Neural cell (in vitro differentiated cells): ENCODE data around the gene ING5. TPM values are rescaled to one million over a fixed set of nuclear protein-coding genes. Genes with fewer than 3 reads are reported as not detected.

Source experiments
- H2AFZ ChIP-seq: fragments of 200-600, 300-800 bp; sonication (generic), shearing (Covaris generic); 2 replicates; pipeline ENCODE4 v1.6.0; 2014; ENCODE audit warnings: low read depth, mild to moderate bottlenecking, antibody characterized with exemption, low read length, moderate library complexity
- H3F3A ChIP-seq: fragments of 200-600 bp; shearing (Covaris generic); 2 replicates; pipeline ENCODE4 v1.6.1; 2016; ENCODE audit warnings: mild to moderate bottlenecking, moderate library complexity, mixed read lengths, antibody characterized with exemption, low read length; ENCODE audit not compliant: insufficient read depth, poor library complexity, severe bottlenecking
- H3K27ac ChIP-seq: fragments of 200-600, 300-800 bp; sonication (generic), shearing (Covaris generic); 2 replicates; pipeline ENCODE4 v1.5.1; 2014; ENCODE audit warnings: mild to moderate bottlenecking, low read length, moderate library complexity
- H3K27me3 ChIP-seq: fragments of 300-800, 200-600 bp; sonication (generic), shearing (Covaris generic); 2 replicates; pipeline ENCODE4 v1.6.0; 2014; ENCODE audit warnings: mild to moderate bottlenecking, low read depth, low read length, moderate library complexity; ENCODE audit not compliant: insufficient read depth
- H3K36me3 ChIP-seq: fragments of 300-800, 200-600 bp; sonication (generic), shearing (Covaris generic); 2 replicates; pipeline ENCODE4 v1.5.1; 2014; ENCODE audit warnings: mild to moderate bottlenecking, antibody characterized with exemption, low read length, moderate library complexity; ENCODE audit not compliant: insufficient read depth
- H3K4me2 ChIP-seq: fragments of 300-800, 200-600 bp; sonication (generic), shearing (Covaris generic); 2 replicates; pipeline ENCODE4 v1.6.0; 2014; ENCODE audit warnings: mild to moderate bottlenecking, low read length
- H3K4me3 ChIP-seq: fragments of 300-800, 200-600 bp; sonication (generic), shearing (Covaris generic); 2 replicates; pipeline ENCODE4 v1.5.1; 2014; ENCODE audit warnings: mild to moderate bottlenecking, low read length, moderate library complexity
- H3K79me2 ChIP-seq: fragments of 200-600 bp; shearing (Covaris generic); replicated peaks from 2 replicates; pipeline ENCODE4 v1.6.0; 2014; ENCODE audit warnings: mild to moderate bottlenecking, low read length, moderate library complexity; ENCODE audit not compliant: insufficient read depth
- H3K9ac ChIP-seq: fragments of 300-800, 200-600 bp; sonication (generic), shearing (Covaris generic); 2 replicates; pipeline ENCODE4 v1.6.1; 2016; ENCODE audit warnings: mild to moderate bottlenecking, low read length, mixed read lengths
- H3K9me2 ChIP-seq: fragments of 200-600 bp; shearing (Covaris generic); 2 replicates; pipeline ENCODE4 v1.6.1; 2016; ENCODE audit warnings: mild to moderate bottlenecking, low read length, mixed read lengths; ENCODE audit not compliant: insufficient read depth
- H3K9me3 ChIP-seq: fragments of 200-600, 300-800 bp; sonication (generic), shearing (Covaris generic); 2 replicates; pipeline ENCODE4 v1.6.1; 2016; ENCODE audit warnings: mild to moderate bottlenecking, mixed run types, low read length, moderate library complexity, mixed read lengths
- H4K20me1 ChIP-seq: fragments of 200-600 bp; shearing (Covaris generic); 2 replicates; pipeline ENCODE4 v1.6.1; 2016; ENCODE audit warnings: mild to moderate bottlenecking, mixed run types; ENCODE audit not compliant: insufficient read depth
- EP300 ChIP-seq: fragments of 450-650 bp; conservative IDR thresholded peaks from 2 replicates; pipeline ENCODE4 v1.6.1; 2014; ENCODE audit warnings: antibody characterized with exemption, mild to moderate bottlenecking, moderate library complexity; ENCODE audit not compliant: poor library complexity, severe bottlenecking
- EZH2 ChIP-seq: fragments of 200-600, 300-800 bp; shearing (Covaris generic), sonication (generic); IDR thresholded peaks from 2 replicates; pipeline ENCODE4 v1.6.1; 2014; ENCODE audit warnings: antibody characterized with exemption, low read length, borderline replicate concordance, mild to moderate bottlenecking; ENCODE audit not compliant: insufficient read depth, poor library complexity, severe bottlenecking
- MXI1 ChIP-seq: fragments of 450-650 bp; conservative IDR thresholded peaks from 2 replicates; pipeline ENCODE4 v1.6.1; 2014; ENCODE audit warnings: antibody characterized with exemption, mild to moderate bottlenecking; ENCODE audit not compliant: poor library complexity, severe bottlenecking
- POLR2AphosphoS5 ChIP-seq: IDR thresholded peaks from 2 replicates; pipeline ENCODE4 v1.6.1; 2012
- RAD21 ChIP-seq: fragments of 450-650 bp; conservative IDR thresholded peaks from 2 replicates; pipeline ENCODE4 v1.6.1; 2014; ENCODE audit warnings: antibody characterized with exemption, mild to moderate bottlenecking, moderate library complexity
- SMC3 ChIP-seq: fragments of 450-650 bp; conservative IDR thresholded peaks from 2 replicates; pipeline ENCODE4 v1.6.1; 2014; ENCODE audit warnings: antibody characterized with exemption, mild to moderate bottlenecking, moderate library complexity; ENCODE audit not compliant: poor library complexity
- TAF1 ChIP-seq: IDR thresholded peaks from 2 replicates; pipeline ENCODE4 v1.6.1; 2012; ENCODE audit warnings: low read depth
- polyA plus RNA-seq: library from polyadenylated mRNA; depleted of rRNA; stranded (reverse); fragments of >200 nt; gene quantifications from 2 replicates; pipeline ENCODE4 v1.2.3, GENCODE V29; 2014
- TF ChIP-seq, protein P1 (sequence below): fragments of 450-650 bp; IDR thresholded peaks from 2 replicates; pipeline ENCODE4 v1.5.1; 2014; ENCODE audit warnings: antibody characterized with exemption, mild to moderate bottlenecking, moderate library complexity; ENCODE audit not compliant: poor library complexity, severe bottlenecking
- TF ChIP-seq, protein P2 (sequence below): IDR thresholded peaks from 2 replicates; pipeline ENCODE4 v1.6.1; 2012; ENCODE audit warnings: borderline replicate concordance

ING5 gene
- polyA plus RNA-seq, 1 donor from 2014 or later: 22.8 TPM

DNA sequence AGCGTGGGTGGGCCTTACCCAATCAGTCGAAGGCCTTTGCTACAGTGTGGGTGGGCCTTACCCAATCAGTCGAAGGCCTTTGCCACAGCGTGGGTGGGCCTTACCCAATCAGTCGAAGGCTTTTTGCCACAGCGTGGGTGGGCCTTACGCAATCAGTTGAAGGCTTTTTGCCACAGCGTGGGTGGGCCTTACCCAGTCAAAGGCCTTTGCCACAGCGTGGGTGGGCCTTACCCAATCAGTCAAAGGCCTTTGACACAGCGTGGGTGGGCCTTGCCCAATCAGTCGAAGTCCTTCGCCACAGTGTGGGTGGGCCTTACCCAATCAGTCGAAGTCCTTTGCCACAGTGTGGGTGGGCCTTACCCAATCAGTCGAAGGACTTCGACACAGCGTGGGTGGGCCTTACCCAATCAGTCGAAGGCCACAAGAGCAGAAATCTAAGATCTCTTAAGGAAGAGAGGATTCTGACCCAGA is 58.5 kb downstream of the ING5 start:
- Histone ChIP-seq H4K20me1 (no peaks in the 10 kb centered on the region), H3K27ac (no peak overlapping the region), H3K27me3 (no peaks in the 10 kb centered on the region), H3K9me3 (peaks cover 5% of the 10 kb centered on the region), H3K36me3 (peaks cover 7% of the 10 kb centered on the region), H3K4me2 (no peak overlapping the region), H2AFZ (no peak overlapping the region), H3K9me2 (no peaks in the 10 kb centered on the region), H3K9ac (no peak overlapping the region), H3K79me2 (no peaks in the 10 kb centered on the region), H3K4me3 (no peak overlapping the region), H3F3A (no peaks in the 10 kb centered on the region)
- TF ChIP-seq TAF1 (no peak), MXI1 (no peak), RAD21 (no peak), EZH2 (no peak)

DNA sequence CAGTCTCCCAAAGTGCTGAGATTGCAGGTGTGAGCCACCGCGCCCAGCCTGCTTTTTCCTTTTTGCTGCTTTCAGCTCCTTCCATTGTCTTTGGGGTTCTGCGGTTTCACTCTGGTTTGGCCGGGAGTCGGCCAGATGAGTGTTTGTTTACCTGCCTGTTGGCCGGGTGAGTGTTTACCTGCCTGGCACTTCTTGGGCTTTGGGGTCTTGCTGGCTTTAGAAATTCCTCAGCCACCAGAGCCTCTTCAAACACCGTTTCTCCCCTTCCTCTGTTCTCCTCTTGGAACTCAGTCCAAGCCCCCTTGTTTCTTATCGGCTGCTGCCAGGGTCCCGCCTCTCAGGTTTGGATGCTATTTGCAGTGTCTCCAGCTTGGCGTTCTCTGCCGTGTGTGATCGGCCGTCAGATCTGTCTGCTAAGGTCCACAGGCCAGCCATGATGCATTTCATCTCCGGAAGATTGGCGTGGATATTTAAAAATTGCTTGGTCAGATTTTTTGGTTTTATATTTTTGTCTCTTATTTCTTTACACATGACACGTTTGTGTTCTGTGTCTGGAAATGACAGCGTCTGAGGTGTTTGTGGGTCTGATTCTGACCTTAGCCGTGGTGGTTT is 60.6 kb downstream of the ING5 start:
- Histone ChIP-seq H3K36me3 (peaks cover 7% of the 10 kb centered on the region), H3K4me3 (no peak overlapping the region), H3K9me3 (peaks cover 5% of the 10 kb centered on the region), H3K79me2 (no peaks in the 10 kb centered on the region), H3K9ac (no peak overlapping the region), H3K9me2 (no peaks in the 10 kb centered on the region), H2AFZ (no peak overlapping the region), H3K27me3 (no peaks in the 10 kb centered on the region), H3K27ac (no peak overlapping the region), H3F3A (no peaks in the 10 kb centered on the region), H3K4me2 (no peak overlapping the region), H4K20me1 (no peaks in the 10 kb centered on the region)
- TF ChIP-seq EP300 (no peak), MXI1 (no peak), SMC3 (no peak), TAF1 (no peak), EZH2 (no peak), RAD21 (no peak), POLR2AphosphoS5 (no peak)
- TF ChIP-seq, protein P1, sequence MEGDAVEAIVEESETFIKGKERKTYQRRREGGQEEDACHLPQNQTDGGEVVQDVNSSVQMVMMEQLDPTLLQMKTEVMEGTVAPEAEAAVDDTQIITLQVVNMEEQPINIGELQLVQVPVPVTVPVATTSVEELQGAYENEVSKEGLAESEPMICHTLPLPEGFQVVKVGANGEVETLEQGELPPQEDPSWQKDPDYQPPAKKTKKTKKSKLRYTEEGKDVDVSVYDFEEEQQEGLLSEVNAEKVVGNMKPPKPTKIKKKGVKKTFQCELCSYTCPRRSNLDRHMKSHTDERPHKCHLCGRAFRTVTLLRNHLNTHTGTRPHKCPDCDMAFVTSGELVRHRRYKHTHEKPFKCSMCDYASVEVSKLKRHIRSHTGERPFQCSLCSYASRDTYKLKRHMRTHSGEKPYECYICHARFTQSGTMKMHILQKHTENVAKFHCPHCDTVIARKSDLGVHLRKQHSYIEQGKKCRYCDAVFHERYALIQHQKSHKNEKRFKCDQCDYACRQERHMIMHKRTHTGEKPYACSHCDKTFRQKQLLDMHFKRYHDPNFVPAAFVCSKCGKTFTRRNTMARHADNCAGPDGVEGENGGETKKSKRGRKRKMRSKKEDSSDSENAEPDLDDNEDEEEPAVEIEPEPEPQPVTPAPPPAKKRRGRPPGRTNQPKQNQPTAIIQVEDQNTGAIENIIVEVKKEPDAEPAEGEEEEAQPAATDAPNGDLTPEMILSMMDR: no peak
- TF ChIP-seq, protein P2, sequence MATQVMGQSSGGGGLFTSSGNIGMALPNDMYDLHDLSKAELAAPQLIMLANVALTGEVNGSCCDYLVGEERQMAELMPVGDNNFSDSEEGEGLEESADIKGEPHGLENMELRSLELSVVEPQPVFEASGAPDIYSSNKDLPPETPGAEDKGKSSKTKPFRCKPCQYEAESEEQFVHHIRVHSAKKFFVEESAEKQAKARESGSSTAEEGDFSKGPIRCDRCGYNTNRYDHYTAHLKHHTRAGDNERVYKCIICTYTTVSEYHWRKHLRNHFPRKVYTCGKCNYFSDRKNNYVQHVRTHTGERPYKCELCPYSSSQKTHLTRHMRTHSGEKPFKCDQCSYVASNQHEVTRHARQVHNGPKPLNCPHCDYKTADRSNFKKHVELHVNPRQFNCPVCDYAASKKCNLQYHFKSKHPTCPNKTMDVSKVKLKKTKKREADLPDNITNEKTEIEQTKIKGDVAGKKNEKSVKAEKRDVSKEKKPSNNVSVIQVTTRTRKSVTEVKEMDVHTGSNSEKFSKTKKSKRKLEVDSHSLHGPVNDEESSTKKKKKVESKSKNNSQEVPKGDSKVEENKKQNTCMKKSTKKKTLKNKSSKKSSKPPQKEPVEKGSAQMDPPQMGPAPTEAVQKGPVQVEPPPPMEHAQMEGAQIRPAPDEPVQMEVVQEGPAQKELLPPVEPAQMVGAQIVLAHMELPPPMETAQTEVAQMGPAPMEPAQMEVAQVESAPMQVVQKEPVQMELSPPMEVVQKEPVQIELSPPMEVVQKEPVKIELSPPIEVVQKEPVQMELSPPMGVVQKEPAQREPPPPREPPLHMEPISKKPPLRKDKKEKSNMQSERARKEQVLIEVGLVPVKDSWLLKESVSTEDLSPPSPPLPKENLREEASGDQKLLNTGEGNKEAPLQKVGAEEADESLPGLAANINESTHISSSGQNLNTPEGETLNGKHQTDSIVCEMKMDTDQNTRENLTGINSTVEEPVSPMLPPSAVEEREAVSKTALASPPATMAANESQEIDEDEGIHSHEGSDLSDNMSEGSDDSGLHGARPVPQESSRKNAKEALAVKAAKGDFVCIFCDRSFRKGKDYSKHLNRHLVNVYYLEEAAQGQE: no peak
